AG04449 (cell line): ENCODE measurements around the gene REXO4.

ENCODE experiments used
- CTCF ChIA-PET: fragments of 350-600 bp; formaldehyde crosslinking; extraction: SDS; loops from one replicate; lab custom pipeline; 2021; ENCODE audit warnings: antibody characterized with exemption; lab: Yijun Ruan, JAX
- POLR2A ChIA-PET: fragments of 400-600, 350-600 bp; formaldehyde crosslinking; extraction: SDS; loops from one replicate; lab custom pipeline; 2020; ENCODE audit warnings: antibody characterized with exemption, inconsistent platforms; lab: Yijun Ruan, JAX
- DNase-seq: peaks from one replicate; pipeline ENCODE4 v3.0.0-alpha.2; 2010; ENCODE audit warnings: low read depth, low spot score
- H3K4me3 ChIP-seq: 2 replicates; pipeline ENCODE4 v1.5.1; 2011; ENCODE audit warnings: low read depth, mild to moderate bottlenecking, control low read depth, low read length
- CTCF ChIP-seq: IDR thresholded peaks from one replicate; pipeline ENCODE4 v1.5.1; 2011; ENCODE audit warnings: mild to moderate bottlenecking, moderate library complexity, low read length, control low read depth, inconsistent platforms; ENCODE audit not compliant: insufficient read depth; ENCODE audit errors: missing control alignments

REXO4 gene

GRCh38 chr9:133419005-133419404, 1.2 kb upstream of the REXO4 start:
- CTCF ChIA-PET = interaction anchor here (0.7 kb wide), 1 partner anchor 13 kb away, joined by 3 read pairs; no protein-coding TSS in a partner anchor
- no peak for TF ChIP-seq CTCF
- POLR2A ChIA-PET = interaction anchor here (1.3 kb wide), 2 partner anchors 25 to 40 kb away, joined by 4 read pairs; partner anchors contain the start of gene CACFD1
- DNase-seq = no peak
- no peak overlapping the region for H3K4me3 ChIP-seq

GRCh38 chr9:133415170-133415569, 2.6 kb downstream of the REXO4 start:
- no peak for TF ChIP-seq CTCF
- ChIA-PET POLR2A (no interaction called here), CTCF (interaction anchor here (1.3 to 3.4 kb wide), 2 partner anchors 10 to 38 kb away, joined by 3 to 31 read pairs; no protein-coding TSS in a partner anchor)
- DNase-seq = no peak
- H3K4me3 ChIP-seq = no peak overlapping the region

- ChIA-PET CTCF (interaction anchor here (1.0 to 1.7 kb wide), 4 partner anchors 8 to 30 kb away, joined by 3 to 7 read pairs (median 4); no protein-coding TSS in a partner anchor), POLR2A (no interaction called here)
- TF ChIP-seq CTCF = no peak
- no peak overlapping the region for H3K4me3 ChIP-seq
- DNase-seq = no peak
These were observed 9.8 kb downstream of the REXO4 start for GRCh38 chr9:133408042-133408441.

- peak; percentile 96 for TF ChIP-seq CTCF
- no peak for DNase-seq
- no peak overlapping the region for H3K4me3 ChIP-seq
- POLR2A ChIA-PET = no interaction called here
- CTCF ChIA-PET = interaction anchor here (0.8 to 3.5 kb wide), 12 partner anchors 9 to 83 kb away, joined by 3 to 31 read pairs (median 3); partner anchors contain the start of gene REXO4
These were observed 11.1 kb downstream of the REXO4 start for GRCh38 chr9:133406480-133407307.

- no peak for DNase-seq
- TF ChIP-seq CTCF = no peak
- POLR2A ChIA-PET = no interaction called here
- no peak overlapping the region for H3K4me3 ChIP-seq
- CTCF ChIA-PET = interaction anchor here (0.8 to 3.5 kb wide), 12 partner anchors 8 to 84 kb away, joined by 3 to 31 read pairs (median 3); partner anchors contain the start of gene REXO4
These were observed 12.0 kb downstream of the REXO4 start for GRCh38 chr9:133405508-133406438.
